M059J (cell line): ENCODE results near the gene PDLIM7. TPM values are rescaled to one million over a fixed set of nuclear protein-coding genes. Genes with fewer than 3 reads are reported as not detected.
A peak's percentile ranks its signal among the peaks of the same experiment; 100 is the strongest.

Experiments used
- DNase-seq: peaks from one replicate; pipeline ENCODE4 v3.0.0-alpha.2; 2012; ENCODE audit warnings: low read depth
- total RNA-seq: library from RNA; depleted of rRNA; stranded (reverse); fragments of >200 nt; shearing (Covaris generic); gene quantifications from 2 replicates; pipeline ENCODE4 v1.2.3, GENCODE V29; 2014

Gene PDLIM7
- total RNA-seq, 1 experiment from 2014 or later = 230 TPM

DNA sequence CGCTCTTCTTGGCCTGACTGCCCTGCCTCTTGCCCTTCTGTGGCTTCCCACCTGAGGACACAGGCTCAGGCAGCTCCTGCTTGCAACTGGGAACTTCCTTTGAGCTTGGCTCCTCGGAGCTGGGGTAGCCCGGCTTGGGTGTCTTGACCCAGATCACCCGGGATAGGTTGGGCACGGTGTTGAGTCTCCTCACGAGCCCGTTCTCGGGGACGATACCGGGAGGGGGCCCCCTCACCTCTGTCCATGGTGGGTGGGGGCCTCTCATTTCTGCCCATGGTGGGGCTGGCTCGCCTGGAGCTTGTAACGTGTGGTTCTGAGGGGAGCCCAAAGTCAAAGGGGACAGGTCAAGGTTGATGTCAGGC lies 27.1 kb upstream of the PDLIM7 start:
- no peak for DNase-seq

GRCh38 chr5:177523711-177524538 lies 26.5 kb upstream of the PDLIM7 start:
- DNase-seq = no peak

DNA sequence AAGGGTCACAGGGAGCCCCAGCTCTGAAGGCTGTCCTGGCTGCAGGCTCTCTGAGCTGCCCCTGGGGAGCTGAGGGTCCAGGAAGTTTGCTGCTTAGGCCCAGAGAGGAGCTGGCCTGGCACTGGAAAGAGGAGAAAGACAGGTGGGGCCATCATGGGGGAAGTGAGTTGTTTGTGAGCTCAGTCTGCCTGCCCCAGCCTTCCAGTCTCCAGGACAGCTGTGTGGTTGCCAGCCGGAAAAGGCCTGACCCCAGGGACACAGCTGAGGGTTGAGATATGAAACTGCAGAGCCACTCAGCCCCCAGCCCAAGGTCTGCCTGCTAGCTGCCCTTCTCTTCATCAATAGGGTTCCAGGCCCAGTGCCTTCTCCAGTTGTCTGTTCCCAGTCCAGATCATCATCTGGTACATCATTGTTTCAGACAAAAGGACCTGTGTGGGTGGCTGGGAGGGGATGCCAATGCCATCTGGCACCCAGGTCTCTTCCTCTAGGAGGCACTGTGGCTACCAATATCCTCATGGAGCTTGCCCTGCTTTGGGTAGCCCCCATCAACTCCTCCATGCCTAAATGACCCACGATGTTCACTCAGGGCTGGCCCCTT lies 23.6 kb upstream of the PDLIM7 start:
- no peak for DNase-seq

- DNase-seq = no peak
Observed at GRCh38 chr5:177520271-177520670, 22.9 kb upstream of the PDLIM7 start.

DNA sequence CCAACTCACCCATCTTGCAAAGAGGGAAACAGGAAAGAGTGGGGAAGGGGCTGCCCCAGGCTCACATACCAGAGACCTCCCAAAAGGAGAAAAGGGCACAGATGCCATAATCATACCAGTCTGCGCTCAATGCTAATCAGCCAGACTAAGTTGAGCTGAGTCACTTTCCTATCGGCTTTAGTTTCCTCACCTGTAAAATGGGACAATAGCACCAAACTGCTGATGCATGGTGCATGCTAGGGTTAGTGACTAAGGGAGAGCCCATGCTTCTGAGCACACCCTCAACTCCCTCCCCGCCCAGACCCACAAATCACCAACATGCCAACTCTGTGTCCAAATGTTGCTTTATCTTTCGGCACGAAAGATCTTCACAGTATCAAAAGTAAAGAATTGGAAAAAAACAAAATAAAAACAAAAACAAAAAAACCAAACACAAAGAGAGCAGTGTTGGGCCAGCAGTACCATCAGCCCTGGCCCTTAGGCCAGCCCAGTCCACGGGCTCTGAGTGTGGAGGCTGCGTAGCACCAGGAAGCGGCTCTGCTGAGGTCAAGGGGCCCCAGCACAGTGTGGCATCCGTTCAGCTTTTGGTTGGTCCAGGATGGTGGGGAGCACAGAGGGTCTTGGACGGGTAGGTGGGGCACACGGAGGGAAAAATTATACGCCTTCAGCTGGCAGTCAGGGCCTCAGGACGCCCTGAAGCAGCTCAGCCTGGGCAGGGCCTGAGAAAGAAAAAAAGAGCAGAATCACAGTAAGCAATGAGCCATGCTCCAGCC lies 22.2 kb upstream of the PDLIM7 start:
- DNase-seq = no peak

- DNase-seq = peak; percentile 99
Observed at GRCh38 chr5:177516601-177517568, 19.5 kb upstream of the PDLIM7 start, which contains the start of gene DDX41. Gene DDX41 (minus strand): TSS chr5:177516961. CDS start chr5:177516945, 16 bp downstream.

GRCh38 chr5:177515580-177515979 lies 18.2 kb upstream of the PDLIM7 start:
- no peak for DNase-seq

- DNase-seq = no peak
Observed at GRCh38 chr5:177514541-177514940, 17.1 kb upstream of the PDLIM7 start.

GRCh38 chr5:177513500-177513899 lies 16.1 kb upstream of the PDLIM7 start:
- no peak for DNase-seq

DNA sequence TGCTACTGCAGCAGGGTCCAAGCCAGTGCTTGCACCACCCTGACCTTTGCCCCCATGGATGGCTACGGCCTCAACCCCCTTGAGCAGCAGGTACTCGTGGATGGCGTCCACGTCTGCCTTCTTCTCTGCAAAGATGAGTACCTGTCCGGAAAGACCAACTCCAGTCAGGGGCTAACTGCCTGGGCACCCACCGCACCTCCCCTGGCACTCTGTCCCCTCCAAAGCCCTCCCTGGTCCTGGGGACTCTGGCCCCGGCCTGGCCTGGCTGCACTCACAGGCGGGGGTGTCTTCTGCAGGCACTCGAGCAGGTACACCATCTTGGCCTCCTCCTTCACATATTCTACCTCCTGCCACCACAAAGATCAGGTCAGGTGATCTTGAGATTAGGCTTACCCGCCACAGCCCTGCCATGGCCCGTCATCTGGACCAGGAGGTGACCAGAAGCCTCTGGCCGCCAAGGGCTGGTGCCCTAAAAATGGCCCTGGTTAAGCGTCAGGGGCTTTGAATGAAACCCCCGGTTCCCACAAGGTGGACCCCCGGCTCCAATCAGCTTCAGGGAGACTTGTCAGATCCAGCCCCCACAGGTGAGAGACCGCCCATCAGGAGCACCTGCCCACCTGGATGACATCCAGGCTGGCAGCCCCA lies 15.5 kb upstream of the PDLIM7 start:
- no peak for DNase-seq

DNA sequence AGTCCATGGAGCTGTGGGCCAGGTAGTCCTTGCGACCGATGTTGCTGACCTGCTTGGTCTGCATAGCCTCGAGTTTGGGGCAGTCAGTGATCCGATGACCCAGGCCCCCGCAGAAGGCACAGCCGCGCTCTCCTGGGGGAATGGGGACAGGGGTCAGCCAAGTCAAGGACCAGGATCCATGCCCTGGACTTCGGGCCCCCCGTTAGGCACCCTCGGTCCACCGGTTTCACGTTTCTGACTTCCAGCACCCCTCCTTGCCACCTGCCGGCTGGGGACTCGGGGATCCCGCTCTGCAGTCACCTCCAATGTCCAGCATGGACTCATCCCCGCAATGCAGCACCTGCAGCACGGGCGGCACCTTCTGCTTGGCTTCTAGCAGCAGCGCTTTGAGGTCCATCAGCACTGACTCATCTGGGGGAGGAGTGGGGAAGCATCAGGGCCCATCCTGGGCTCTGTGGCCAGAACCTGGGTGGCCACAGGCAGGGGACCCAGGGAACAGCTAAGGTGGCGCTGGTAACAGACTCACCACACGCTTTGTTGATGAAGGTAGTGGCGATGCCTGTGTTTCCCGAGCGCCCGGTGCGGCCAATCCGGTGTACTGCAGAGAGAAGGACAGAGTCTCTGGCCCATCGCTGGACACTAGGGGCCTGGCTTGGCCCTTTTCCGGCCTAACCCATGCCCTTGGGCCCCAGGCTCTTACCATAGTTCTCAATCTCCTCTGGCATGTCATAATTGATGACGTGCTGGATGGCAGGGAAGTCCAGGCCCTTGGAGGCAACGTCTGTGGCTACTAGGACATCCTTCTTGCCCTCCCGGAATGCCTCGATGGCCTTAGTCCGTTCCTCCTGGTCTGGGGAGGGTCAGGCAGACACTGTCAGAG lies 14.6 kb upstream of the PDLIM7 start:
- no peak for DNase-seq

GRCh38 chr5:177511181-177511580 lies 13.8 kb upstream of the PDLIM7 start:
- no peak for DNase-seq

DNA sequence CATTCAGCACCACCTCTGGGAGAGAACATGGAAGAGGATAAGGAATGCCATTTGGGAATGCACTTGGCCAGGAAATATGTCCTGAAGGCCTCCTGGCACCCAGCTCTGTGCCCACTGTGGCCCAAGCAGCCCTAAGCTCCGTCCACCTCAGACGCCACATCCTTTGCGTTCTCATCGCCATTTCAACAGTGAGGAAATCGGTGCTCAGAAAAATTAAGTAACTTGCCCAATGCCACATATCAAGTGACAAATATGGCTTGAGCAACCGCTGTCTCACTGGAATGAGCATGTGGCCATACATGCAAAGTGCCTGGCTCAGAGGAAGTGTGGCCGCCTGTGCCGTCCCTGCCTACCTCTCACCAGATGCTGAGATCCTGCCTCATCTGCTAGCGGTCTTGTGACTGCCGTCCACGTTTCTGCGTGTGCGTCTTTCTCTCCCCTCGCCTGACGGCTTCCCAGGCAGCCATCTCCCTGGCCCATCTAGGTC lies 13.2 kb upstream of the PDLIM7 start:
- no peak for DNase-seq

DNA sequence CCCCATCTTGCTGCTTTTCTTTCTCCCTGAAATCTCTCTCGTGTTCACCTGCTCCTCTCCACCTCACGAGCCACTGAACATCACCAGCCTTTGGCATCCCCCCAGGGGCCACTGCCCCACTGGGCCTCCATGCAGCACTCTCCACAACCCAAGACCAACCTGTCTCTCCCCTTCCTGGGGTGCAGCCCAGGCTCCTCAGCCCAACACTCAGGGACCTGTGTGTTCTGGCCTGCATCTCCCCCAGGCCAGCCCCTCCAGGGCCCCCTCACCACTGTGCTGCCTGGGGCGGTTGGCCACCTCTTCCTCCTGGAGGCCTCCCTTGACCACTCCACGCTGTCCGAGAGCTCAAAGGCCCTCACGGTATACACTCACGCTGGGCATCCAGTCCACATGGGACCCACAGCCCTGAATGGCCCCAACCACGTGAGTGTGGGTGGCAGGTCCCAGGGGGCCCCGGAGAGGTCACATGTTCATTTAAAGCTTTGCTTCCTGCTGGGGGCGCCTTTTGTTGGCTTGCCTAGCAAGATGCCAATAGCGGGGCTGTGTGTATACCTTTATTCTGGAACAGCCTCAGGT lies 12.7 kb upstream of the PDLIM7 start:
- no peak for DNase-seq

DNA sequence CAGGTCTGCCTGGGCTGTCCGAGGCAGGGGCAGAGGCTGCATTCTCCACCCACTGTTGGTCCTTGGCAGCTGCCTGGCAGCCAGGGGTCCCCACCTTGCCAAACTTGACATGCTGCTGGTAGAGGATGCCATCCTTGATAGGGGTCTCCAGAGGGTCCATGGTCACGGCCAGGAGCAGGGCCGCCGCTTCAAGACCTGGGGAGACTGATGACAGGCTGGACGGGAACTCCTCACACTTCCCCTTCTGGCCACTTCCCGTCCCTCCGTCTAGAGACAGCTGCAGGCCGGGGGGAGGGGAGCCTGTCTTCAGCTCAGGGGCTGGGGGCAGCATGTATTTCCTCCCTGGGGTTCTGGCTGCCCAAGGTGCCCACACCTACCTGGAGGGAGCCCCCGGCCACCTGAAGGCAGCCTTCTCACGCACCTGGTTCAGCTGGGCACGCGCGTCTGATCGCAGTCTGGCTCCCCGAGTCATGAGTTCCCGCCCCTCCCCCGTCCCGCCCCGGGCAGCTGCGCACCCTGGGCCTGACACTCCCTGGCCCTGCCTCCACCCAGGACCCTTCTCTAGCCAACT lies 12.1 kb upstream of the PDLIM7 start, which contains the start of gene DOK3:
DOK3 (minus strand) TSS at position 446 of the 571 bp plus-strand sequence; CDS start at position 160, 286 bp downstream.
- DNase-seq = no peak

DNA sequence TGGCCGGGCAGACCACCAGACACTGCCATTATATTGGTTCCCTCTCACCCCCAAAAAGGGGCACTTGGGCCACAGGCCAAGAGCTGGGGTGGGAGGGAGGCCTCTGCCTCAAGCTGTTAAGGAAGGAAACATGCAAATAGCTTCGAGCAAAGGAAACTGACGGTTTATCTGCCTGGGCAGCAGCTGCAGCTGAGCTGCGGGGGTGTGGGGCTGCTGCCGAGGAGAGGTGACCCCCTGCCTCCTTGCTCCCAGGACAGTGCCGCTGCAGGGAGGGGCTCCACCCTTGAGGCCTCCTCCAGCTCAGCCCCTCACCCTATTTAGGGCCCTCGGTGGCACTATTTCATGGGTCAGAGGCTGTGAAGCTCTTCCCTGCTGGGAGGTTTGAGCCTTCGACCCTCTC lies 11.4 kb upstream of the PDLIM7 start:
- no peak for DNase-seq

DNA sequence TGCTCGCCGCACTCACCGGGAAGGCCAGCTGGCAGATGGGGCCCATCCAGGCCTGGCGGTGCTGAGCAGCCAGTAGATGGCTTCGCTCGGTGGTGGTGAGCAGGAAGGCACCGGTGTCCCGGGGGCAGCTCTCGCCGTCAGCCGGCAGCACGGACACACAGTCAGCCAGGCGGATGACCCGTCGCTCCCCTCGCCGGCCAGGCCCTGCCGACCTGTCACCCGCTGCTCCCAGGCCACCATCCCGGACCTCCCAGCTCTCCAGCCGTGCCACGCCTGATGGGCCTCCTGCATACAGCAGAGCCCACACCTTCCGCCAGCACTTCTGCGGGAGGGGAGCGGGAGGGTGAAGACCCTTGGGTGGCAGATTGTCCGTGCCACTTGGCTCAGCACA lies 10.8 kb upstream of the PDLIM7 start:
- no peak for DNase-seq

- DNase-seq = peak; percentile 53
Observed at GRCh38 chr5:177507596-177508220, 10.3 kb upstream of the PDLIM7 start.
